ENCODE data around the gene PIR.

Gene PIR

DNA sequence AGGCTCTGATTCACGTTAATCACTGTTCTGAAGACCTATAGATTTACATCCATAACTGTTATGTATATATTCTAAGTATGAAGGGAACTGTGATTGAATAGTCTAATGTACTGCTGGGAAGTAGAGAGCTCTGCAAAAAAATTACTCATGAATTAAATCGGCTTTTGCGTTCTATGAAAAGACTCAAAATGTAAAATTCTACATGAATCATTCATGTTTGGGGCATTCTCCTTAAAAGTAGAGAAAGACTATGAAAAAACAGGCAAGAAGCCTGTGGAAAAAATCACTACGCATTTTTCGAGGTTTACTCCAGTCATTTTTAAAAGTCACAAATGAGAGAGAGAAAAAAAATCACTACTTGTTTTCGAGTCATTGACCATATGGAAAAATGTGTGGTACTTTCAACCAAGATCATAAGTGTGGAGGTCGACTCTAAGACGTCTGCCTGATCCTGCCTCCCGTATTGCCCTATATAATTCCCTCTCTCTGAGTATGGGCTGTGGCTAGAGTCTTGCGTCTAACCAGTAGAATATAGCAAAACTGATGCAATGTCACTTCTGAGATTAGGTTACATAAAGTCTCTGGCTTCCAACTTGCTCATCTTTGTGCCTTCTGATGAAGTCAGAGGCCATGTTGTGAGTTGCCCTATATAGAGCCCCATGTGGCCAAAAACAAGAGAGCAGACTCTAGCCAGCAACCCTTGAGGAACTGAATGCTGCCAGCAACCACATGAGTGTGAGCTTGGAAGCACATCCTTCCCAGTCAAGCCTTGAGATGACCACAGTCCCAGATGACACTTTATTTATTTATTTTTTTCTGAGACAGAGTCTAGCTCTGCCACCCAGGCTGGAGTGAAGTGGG lies 76.8 kb downstream of the PIR start:
- Mint-ChIP-seq H3K4me1 (no peaks in the 10 kb centered on the region), H3K27ac (no peak overlapping the region), H3K27me3 (no peaks in the 10 kb centered on the region), H3K36me3 (peaks cover 5% of the 10 kb centered on the region), H3K4me3 (no peak overlapping the region), H3K9me3 (peaks cover 3% of the 10 kb centered on the region)
- no peak for ATAC-seq

DNA sequence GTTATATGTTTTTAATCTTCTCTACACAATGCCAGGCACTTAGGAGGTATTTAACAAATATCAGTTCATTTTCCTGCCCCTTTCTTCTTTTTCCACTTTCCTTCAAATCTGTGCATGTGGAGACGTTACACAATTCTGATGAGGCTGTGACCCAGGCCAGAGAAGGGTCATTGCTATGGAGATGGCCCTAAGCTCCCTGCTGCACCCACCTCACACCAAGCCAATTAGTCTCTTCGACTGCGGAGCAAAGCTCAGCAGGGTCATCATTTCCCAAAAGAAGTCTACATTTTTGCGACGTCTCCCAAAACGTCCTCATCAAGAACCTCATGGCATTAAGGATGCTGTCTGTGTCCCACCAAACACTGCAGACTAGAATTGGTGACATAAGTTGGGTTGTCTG lies 80.0 kb downstream of the PIR start:
- H3K36me3 Mint-ChIP-seq: peaks cover 5% of the 10 kb centered on the region

DNA sequence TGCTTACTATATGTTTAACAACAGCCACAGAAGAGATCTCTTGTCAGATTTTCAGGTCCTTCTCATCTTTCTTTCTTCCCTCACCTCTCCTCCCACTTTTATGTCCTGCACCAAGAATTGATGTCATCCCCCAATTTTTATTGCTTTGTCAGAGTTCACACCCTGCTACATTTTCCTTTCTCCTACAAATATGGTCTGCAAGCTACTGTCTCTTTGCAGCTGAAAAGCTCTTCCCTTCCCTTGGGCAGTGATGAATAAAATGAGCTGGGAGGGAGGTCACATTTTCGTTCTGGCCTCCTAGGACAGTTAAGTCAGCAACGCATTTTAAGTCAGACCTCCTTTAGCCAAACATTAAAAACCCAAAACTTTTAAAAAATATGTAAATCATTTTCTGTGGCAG lies 82.2 kb downstream of the PIR start:
- H3K27ac Mint-ChIP-seq: no peak overlapping the region

More for the DNA sequence above, 80.0 kb downstream of the PIR start:
- H3K4me1 Mint-ChIP-seq: no peaks in the 10 kb centered on the region
- ATAC-seq: no peak
- H3K27me3 Mint-ChIP-seq: no peaks in the 10 kb centered on the region
- H3K9me3 Mint-ChIP-seq: peaks cover 3% of the 10 kb centered on the region
- no peak overlapping the region for H3K4me3 Mint-ChIP-seq
- H3K27ac Mint-ChIP-seq: no peak overlapping the region

DNA sequence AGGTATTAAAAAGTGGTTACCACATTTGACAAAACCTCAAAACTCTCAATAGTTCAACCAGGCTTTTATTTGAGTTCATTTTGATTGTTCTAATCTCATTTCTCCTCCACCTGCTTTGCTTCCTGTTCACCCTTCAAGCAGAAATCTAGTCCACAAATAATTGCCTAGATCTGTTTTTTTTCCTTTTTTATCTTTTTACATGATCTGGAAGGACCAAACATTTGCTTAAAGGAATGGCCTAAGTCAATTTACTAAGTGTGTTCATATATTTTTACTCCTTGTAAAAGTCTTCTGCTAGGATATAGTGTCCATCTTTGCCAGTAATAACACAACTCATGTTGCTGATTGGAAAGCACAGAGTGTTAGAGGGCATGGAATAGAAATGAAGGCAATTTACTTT lies 82.7 kb downstream of the PIR start:
- no peak for ATAC-seq
- H3K9me3 Mint-ChIP-seq: no peaks in the 10 kb centered on the region
- no peak overlapping the region for H3K27ac Mint-ChIP-seq
- no peaks in the 10 kb centered on the region for H3K36me3 Mint-ChIP-seq
- H3K4me1 Mint-ChIP-seq: no peaks in the 10 kb centered on the region
- no peaks in the 10 kb centered on the region for H3K27me3 Mint-ChIP-seq
- no peak overlapping the region for H3K4me3 Mint-ChIP-seq

More for the DNA sequence above, 82.2 kb downstream of the PIR start:
- no peaks in the 10 kb centered on the region for H3K4me1 Mint-ChIP-seq
- no peak for ATAC-seq
- no peaks in the 10 kb centered on the region for H3K27me3 Mint-ChIP-seq
- no peaks in the 10 kb centered on the region for H3K36me3 Mint-ChIP-seq
- no peak overlapping the region for H3K4me3 Mint-ChIP-seq
- no peaks in the 10 kb centered on the region for H3K9me3 Mint-ChIP-seq

DNA sequence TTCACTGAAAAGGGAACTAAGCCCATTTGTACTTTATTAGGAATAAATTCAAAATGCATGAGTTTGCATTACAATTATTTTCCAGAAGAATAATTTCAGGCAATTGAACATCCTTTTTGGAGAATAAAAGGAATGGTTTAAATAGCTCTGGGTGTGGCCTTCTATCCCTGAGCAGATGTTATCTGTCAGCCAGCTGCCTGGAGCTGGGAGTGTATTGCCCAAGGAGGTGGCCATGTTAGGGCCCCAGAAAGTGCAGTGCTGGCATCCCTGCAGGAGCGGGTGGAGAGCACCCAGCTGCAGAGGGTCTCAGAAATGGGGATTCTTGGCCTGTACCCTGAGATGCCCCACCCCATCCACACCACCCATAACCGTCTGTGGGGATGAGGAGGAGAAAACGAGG lies 87.3 kb downstream of the PIR start:
- Mint-ChIP-seq H3K9me3 (no peaks in the 10 kb centered on the region), H3K27ac (no peak overlapping the region), H3K27me3 (no peaks in the 10 kb centered on the region), H3K4me1 (no peaks in the 10 kb centered on the region), H3K4me3 (no peak overlapping the region), H3K36me3 (no peaks in the 10 kb centered on the region)
- no peak for ATAC-seq

DNA sequence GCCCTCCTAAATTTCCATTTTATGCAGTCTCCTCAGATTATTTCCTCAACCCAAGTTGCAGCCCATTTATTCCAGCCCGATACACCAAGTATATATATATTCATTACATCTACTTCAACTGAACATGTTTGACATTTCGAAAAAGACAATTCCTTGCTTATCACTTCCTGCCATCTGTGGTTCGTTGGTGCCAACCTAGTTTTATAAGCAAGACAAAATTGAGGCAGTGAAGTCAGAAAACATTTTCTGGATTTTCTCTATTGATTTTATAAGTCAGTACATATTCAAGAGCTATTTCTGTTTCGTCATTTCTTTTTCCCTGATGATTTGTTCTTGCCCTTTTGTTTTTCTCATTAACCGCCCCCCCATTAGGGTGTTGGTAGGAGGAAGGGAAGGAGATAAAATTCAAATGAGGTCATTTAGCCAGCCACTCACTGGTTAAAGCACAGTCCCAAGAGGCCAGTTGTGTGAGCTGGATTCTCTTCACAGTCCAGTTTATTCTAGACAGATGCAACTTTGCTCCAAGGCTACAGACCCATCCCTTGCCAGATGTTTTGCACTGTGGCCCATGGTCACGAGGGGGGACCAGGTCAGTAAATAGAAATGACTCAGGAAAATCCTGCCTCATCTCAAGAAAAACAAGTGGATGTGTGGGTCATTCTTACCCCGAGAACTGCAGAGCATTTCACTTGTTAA lies 88.6 kb downstream of the PIR start:
- Mint-ChIP-seq H3K27me3 (no peaks in the 10 kb centered on the region), H3K27ac (no peak overlapping the region), H3K36me3 (no peaks in the 10 kb centered on the region), H3K4me1 (no peaks in the 10 kb centered on the region), H3K4me3 (no peak overlapping the region), H3K9me3 (no peaks in the 10 kb centered on the region)
- no peak for ATAC-seq

DNA sequence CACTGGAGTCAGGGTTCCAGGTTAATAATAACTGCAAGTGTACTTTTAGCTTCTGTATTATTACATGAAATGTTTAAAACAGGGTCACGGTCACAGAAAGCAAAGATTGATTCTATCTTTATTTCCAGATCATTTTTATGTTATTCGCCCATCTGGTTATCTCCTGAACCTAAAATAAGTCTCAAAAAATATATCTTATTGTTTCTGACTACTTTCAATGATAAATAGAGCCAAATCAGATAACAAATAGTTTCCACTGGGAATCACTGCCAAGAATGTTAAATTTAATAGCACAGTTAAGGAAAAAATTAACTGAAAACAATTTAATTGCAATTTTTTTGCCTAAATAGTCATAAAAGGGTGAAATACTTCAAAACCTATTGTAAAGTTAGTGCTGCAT lies 91.8 kb downstream of the PIR start:
- no peaks in the 10 kb centered on the region for H3K27me3 Mint-ChIP-seq
- H3K27ac Mint-ChIP-seq: no peak overlapping the region
- H3K9me3 Mint-ChIP-seq: no peaks in the 10 kb centered on the region
- H3K4me1 Mint-ChIP-seq: no peaks in the 10 kb centered on the region
- no peak for ATAC-seq
- H3K36me3 Mint-ChIP-seq: no peaks in the 10 kb centered on the region
- H3K4me3 Mint-ChIP-seq: no peak overlapping the region

DNA sequence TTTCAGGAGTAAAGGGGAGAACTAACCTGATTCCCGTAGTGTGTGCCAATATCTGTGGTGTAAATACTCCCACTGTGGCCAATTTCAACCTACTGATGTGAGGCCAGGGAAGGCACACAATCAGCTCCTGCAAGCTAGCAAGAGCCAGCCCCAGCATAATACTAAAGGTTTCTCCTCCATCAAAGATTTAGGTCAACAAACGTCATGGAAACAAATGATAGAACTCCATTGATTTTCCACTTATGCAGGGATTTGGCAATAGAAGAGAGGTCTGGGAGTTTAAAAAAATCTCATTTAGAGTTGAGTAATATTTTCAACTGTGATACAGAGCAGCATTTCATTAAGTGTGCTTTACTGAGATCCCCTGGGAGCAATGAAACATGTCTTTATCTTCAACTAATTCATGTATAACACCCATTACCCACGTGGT lies 93.2 kb downstream of the PIR start:
- no peak for ATAC-seq
- H3K9me3 Mint-ChIP-seq: no peaks in the 10 kb centered on the region
- H3K27ac Mint-ChIP-seq: no peak overlapping the region
- no peak overlapping the region for H3K4me3 Mint-ChIP-seq
- H3K4me1 Mint-ChIP-seq: no peaks in the 10 kb centered on the region
- no peaks in the 10 kb centered on the region for H3K27me3 Mint-ChIP-seq
- H3K36me3 Mint-ChIP-seq: no peaks in the 10 kb centered on the region

DNA sequence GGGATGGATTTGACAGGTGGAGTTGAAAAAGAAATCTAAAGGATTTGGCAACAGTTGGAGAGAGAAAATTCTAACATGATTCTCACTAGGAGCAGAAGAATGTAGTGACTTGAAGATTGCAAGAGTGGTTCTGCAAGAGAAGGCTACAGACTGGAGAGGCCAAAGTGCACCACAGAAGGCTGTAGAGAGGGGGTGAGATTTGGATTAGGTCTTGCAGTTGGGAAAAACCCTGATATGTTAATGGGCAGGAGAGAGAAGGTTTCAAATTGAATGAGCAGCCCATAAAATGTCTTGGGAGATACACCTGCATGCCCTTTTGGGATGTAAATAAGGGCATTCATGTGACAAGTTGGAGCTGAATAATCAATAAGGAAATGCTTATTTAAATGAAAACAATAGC lies 94.3 kb downstream of the PIR start:
- Mint-ChIP-seq H3K27ac (no peak overlapping the region), H3K9me3 (no peaks in the 10 kb centered on the region), H3K36me3 (no peaks in the 10 kb centered on the region), H3K4me3 (no peak overlapping the region), H3K4me1 (no peaks in the 10 kb centered on the region), H3K27me3 (no peaks in the 10 kb centered on the region)
- ATAC-seq: no peak

DNA sequence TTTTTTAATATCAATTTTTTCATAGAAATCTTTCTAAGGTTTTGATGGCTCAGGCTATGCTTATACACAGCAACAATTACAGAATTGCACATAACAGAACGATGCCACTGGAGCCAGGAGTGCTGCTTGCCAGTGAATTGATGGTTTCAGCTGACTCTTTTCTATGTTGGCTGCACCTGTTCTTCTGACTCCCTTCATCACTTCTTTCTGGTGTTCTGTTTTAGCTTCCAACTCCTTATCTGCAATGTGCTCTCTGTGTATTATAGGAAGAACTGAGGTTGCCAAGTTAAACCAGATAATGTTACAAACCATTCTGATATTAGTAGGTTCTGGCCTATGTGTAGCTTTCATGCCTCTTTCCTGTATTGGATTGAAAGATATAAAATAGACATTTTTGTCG lies 97.3 kb downstream of the PIR start:
- Mint-ChIP-seq H3K9me3 (no peaks in the 10 kb centered on the region), H3K36me3 (no peaks in the 10 kb centered on the region)

DNA sequence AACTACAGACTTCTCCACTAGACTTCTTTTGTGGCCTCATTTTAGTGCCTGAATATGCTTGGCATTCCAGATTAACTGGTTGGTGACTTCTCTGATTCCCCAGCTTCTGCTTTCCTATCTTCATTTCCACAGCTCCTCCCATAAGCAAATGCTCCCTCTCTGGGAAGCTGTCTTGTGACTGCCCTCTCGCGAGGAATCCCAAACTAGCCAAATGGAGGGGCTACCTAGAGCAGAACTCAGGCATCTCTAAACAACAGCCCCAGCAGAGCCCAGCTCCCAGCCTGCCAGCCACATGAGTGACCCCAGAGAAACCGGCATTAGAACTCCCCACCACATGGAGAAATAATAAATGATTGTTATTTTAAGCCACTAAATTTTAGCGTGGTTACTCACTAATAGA lies 101.3 kb downstream of the PIR start:
- no peaks in the 10 kb centered on the region for H3K36me3 Mint-ChIP-seq
- no peak for ATAC-seq
- no peaks in the 10 kb centered on the region for H3K4me1 Mint-ChIP-seq
- no peak overlapping the region for H3K4me3 Mint-ChIP-seq
- no peaks in the 10 kb centered on the region for H3K27me3 Mint-ChIP-seq
- H3K27ac Mint-ChIP-seq: no peak overlapping the region
- no peaks in the 10 kb centered on the region for H3K9me3 Mint-ChIP-seq

More for the DNA sequence above, 97.3 kb downstream of the PIR start:
- Mint-ChIP-seq H3K27me3 (no peaks in the 10 kb centered on the region), H3K4me1 (no peaks in the 10 kb centered on the region), H3K4me3 (no peak overlapping the region), H3K27ac (no peak overlapping the region)
- ATAC-seq: no peak

DNA sequence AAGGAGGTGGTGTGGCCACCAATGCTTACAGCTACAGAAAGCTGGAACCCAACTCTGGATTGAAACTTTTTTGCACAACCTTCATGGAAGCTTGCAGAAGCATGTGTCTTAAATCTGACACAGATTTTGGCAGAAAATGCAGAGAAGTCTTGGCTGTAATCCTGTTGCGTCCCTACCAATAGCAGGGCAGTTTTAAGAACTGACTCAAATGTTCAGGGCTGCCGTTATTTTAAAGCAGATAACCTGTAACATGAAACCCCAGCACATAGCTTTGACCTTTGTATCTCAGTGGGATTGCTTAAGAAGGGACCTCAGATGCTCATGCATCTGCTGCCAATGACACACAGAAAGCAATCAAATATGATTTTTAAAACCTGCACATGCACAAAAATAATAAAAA lies 108.8 kb downstream of the PIR start, which contains the start of gene VEGFD:
VEGFD (minus strand) TSS at position 110 of the 400 bp plus-strand sequence. CDS start 467 bp downstream, outside the sequence.
- ATAC-seq: no peak
- Mint-ChIP-seq H3K4me1 (no peaks in the 10 kb centered on the region), H3K4me3 (no peak within 1 kb of the TSS), H3K27ac (no peak within 1 kb of the TSS), H3K36me3 (no peaks in the 10 kb centered on the region), H3K9me3 (no peaks in the 10 kb centered on the region), H3K27me3 (no peaks in the 10 kb centered on the region)

DNA sequence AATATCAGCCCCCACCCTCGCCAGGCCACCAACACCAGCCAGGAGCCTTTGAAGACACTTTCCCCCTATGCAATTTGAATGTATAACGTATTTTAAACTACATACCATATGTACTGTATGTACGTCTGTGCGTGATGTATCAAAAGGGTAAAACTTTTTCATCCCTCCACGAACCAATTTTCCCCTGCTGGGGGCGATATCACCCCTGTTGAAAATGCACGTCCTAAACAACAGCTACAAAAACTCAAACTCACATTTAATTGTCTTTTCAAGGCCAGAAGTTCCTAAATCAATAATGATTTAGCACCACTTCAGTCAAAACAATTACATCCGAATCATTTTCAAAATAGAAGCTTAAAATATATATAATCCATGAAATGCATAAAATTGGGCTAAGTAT lies 110.3 kb downstream of the PIR start:
- Mint-ChIP-seq H3K4me1 (no peaks in the 10 kb centered on the region), H3K9me3 (no peaks in the 10 kb centered on the region), H3K27ac (no peak overlapping the region), H3K27me3 (no peaks in the 10 kb centered on the region), H3K36me3 (no peaks in the 10 kb centered on the region), H3K4me3 (no peak overlapping the region)
- ATAC-seq: no peak

DNA sequence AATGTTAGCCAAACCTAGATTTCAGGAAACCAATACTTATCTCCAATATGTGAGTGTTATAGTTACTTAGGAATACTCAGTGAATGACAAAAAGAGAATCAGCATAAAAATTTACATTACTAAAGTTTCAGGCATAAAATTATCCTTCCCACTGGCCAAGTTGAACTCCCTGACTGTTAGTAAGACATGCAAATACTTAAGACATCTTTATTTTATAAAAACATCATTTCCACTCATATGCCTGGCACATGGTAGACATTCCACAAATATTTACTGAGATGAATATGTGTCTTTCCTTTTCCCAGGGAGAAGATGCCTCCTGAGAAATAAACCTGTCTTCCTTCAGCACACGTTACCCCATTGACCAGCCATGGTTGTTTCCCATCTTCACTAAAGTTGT lies 116.2 kb downstream of the PIR start:
- no peaks in the 10 kb centered on the region for H3K4me1 Mint-ChIP-seq
- ATAC-seq: no peak
- no peaks in the 10 kb centered on the region for H3K36me3 Mint-ChIP-seq
- H3K27ac Mint-ChIP-seq: no peak overlapping the region
- no peaks in the 10 kb centered on the region for H3K9me3 Mint-ChIP-seq
- H3K27me3 Mint-ChIP-seq: peaks cover 8% of the 10 kb centered on the region
- H3K4me3 Mint-ChIP-seq: no peak overlapping the region

DNA sequence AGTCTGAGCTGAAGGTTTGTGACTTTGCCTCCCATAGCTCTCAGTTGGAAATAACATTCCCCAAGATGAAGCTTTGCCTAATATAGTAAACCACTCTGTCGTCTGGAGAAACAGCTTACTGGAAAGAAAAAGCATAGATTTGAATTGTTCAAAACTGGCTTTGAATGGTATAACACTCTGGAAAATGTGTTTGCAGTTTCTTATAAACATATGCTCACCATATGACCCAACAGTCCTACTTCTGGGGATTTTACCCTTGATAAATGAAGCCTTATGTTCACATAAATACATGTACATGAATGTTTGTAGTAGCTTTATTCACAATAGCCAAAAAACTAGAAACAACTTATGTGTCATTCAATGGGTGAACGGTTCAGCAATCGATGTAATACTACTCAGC lies 119.2 kb downstream of the PIR start:
- Mint-ChIP-seq H3K27ac (no peak overlapping the region), H3K4me3 (no peak overlapping the region), H3K9me3 (no peaks in the 10 kb centered on the region), H3K36me3 (no peaks in the 10 kb centered on the region), H3K27me3 (peaks cover 8% of the 10 kb centered on the region), H3K4me1 (no peaks in the 10 kb centered on the region)
- ATAC-seq: no peak

Measured in stimulated activated memory B cell treated with anti-CD40 and anti-IgM and Interleukin-4, amounts not matched to agents 10 μg/mL and 1 μg/mL and 100 μg/mL, for 72 hours (primary cell).